GM23338 (cell line): Measurements from ENCODE around the gene NTF3.

ENCODE experiments used
- CREB1 ChIP-seq: fragments of 250-450 bp; sonication (Bioruptor Pico); IDR thresholded peaks from 2 replicates; pipeline ENCODE4 v1.5.0; 2020; ENCODE audit warnings: low read depth, mild to moderate bottlenecking, moderate library complexity
- EZH2 ChIP-seq: fragments of 200-600 bp; sonication (generic); IDR thresholded peaks from one replicate; pipeline ENCODE4 v1.8.0; 2017; ENCODE audit warnings: antibody characterized with exemption, mild to moderate bottlenecking, low read depth; ENCODE audit not compliant: unreplicated experiment
- EZH2phosphoT487 ChIP-seq: fragments of 200-600 bp; sonication (generic); IDR thresholded peaks from one replicate; pipeline ENCODE4 v1.8.1; 2018; ENCODE audit warnings: antibody characterized with exemption; ENCODE audit not compliant: unreplicated experiment
- NANOG ChIP-seq: IDR thresholded peaks from 2 replicates; pipeline ENCODE4 v1.6.1; 2016; ENCODE audit warnings: antibody characterized with exemption, borderline replicate concordance
- POLR2AphosphoS5 ChIP-seq: IDR thresholded peaks from 2 replicates; pipeline ENCODE4 v1.6.1; 2016; ENCODE audit warnings: antibody characterized with exemption, low read depth
- TF ChIP-seq, protein P1 (sequence below), 2 experiments: fragments of 200-600 bp in 1 of 2; sonication (generic) in 1 of 2; conservative IDR thresholded peaks; 2 replicates each; pipeline versions ENCODE4 v1.5.1 to v1.6.1; 2016 to 2017; ENCODE audit warnings: antibody characterized with exemption in 2 of 2, low read depth in 2 of 2, mild to moderate bottlenecking in 2 of 2, moderate library complexity in 1 of 2
- TF ChIP-seq, protein P2 (sequence below): IDR thresholded peaks from one replicate; pipeline ENCODE4 v1.6.1; 2018; ENCODE audit warnings: antibody characterized with exemption; ENCODE audit not compliant: unreplicated experiment

DNA sequence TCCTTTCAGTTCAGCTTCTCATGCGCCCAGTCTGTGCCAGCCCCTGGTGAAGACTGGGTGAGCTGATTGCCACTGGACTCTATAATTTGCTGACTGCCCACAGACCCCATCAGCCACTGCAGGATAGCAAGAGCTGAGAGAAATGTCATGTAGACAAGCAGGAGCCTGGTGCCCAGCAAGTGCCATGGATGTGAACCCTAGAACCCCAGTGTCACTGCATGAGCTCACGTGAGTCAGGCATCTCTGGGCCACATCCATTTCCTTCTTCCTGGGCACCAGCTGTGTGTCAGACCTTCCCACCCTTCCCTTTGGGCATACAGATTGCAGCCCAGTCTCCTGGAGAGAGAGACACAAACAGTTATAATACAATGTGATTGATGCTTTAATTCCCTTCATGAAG, 73.8 kb downstream of the NTF3 start:
- TF ChIP-seq, protein P1, sequence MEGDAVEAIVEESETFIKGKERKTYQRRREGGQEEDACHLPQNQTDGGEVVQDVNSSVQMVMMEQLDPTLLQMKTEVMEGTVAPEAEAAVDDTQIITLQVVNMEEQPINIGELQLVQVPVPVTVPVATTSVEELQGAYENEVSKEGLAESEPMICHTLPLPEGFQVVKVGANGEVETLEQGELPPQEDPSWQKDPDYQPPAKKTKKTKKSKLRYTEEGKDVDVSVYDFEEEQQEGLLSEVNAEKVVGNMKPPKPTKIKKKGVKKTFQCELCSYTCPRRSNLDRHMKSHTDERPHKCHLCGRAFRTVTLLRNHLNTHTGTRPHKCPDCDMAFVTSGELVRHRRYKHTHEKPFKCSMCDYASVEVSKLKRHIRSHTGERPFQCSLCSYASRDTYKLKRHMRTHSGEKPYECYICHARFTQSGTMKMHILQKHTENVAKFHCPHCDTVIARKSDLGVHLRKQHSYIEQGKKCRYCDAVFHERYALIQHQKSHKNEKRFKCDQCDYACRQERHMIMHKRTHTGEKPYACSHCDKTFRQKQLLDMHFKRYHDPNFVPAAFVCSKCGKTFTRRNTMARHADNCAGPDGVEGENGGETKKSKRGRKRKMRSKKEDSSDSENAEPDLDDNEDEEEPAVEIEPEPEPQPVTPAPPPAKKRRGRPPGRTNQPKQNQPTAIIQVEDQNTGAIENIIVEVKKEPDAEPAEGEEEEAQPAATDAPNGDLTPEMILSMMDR (conservative IDR thresholded peaks at IDR 0.05; ENCODE audit: low read depth in 2 of 2): no peak
- TF ChIP-seq CREB1 (CRISPR knock-in tag): no peak
- no peak for TF ChIP-seq NANOG
- no peak for TF ChIP-seq EZH2
- no peak for TF ChIP-seq POLR2AphosphoS5
- TF ChIP-seq, protein P2, sequence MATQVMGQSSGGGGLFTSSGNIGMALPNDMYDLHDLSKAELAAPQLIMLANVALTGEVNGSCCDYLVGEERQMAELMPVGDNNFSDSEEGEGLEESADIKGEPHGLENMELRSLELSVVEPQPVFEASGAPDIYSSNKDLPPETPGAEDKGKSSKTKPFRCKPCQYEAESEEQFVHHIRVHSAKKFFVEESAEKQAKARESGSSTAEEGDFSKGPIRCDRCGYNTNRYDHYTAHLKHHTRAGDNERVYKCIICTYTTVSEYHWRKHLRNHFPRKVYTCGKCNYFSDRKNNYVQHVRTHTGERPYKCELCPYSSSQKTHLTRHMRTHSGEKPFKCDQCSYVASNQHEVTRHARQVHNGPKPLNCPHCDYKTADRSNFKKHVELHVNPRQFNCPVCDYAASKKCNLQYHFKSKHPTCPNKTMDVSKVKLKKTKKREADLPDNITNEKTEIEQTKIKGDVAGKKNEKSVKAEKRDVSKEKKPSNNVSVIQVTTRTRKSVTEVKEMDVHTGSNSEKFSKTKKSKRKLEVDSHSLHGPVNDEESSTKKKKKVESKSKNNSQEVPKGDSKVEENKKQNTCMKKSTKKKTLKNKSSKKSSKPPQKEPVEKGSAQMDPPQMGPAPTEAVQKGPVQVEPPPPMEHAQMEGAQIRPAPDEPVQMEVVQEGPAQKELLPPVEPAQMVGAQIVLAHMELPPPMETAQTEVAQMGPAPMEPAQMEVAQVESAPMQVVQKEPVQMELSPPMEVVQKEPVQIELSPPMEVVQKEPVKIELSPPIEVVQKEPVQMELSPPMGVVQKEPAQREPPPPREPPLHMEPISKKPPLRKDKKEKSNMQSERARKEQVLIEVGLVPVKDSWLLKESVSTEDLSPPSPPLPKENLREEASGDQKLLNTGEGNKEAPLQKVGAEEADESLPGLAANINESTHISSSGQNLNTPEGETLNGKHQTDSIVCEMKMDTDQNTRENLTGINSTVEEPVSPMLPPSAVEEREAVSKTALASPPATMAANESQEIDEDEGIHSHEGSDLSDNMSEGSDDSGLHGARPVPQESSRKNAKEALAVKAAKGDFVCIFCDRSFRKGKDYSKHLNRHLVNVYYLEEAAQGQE: no peak
- no peak for TF ChIP-seq EZH2phosphoT487
